Measurements from ENCODE around the gene ZFR.

DNA sequence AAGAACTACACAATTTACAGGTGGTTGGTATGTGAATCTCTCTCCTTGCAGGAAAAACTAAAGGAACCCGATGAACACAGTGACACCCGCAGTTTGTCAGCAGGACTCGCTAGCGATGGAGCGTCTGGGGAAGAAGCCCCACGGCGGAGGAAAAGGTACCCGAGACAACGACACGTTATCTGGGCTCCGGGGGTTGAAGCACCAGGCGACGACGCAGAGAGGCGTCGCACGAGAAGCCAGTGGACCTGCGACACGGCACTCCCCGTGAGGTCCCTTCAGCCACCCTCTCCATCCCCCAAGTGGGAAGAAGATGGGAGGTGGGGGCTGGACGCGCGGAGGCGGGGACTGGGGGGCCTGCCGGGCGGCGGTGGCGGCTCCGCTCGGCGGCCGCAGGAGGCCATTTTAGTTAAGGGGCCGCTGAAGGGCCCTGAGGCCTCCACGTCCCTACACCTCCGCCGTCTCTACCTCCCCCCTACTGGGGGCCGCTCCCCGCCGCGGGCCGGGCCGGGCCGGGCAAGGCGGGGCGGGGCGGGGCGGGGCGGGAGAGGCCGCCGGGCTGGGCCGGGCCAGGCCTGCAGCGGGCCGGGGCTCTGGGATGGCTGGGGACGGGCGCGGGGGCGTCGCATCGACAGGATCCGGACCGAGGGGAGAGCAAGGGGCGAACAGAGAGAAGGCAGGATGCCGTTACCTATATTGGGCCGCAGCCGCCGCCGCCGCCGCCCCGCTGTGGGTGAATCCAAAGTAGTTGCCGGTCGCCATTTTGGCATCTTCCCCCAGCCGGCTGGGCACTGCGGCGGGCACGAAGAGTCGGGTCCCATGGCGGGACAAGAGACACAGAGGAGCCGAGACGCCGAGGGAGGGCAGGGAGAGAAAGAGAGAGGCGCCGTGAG lies 754 bp downstream of the ZFR start:
- TF ChIP-seq POLR2A (IDR thresholded peaks at IDR 0.05), result no peak
- TF ChIP-seq, protein P1, sequence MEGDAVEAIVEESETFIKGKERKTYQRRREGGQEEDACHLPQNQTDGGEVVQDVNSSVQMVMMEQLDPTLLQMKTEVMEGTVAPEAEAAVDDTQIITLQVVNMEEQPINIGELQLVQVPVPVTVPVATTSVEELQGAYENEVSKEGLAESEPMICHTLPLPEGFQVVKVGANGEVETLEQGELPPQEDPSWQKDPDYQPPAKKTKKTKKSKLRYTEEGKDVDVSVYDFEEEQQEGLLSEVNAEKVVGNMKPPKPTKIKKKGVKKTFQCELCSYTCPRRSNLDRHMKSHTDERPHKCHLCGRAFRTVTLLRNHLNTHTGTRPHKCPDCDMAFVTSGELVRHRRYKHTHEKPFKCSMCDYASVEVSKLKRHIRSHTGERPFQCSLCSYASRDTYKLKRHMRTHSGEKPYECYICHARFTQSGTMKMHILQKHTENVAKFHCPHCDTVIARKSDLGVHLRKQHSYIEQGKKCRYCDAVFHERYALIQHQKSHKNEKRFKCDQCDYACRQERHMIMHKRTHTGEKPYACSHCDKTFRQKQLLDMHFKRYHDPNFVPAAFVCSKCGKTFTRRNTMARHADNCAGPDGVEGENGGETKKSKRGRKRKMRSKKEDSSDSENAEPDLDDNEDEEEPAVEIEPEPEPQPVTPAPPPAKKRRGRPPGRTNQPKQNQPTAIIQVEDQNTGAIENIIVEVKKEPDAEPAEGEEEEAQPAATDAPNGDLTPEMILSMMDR (IDR thresholded peaks at IDR 0.05), result no peak
- no peak for TF ChIP-seq POLR2AphosphoS5 (IDR thresholded peaks at IDR 0.05)
